HepG2 (cell line): ENCODE data around the gene TAPBP. TPM values are rescaled to one million over a fixed set of nuclear protein-coding genes. Genes with fewer than 3 reads are reported as not detected.

Source experiments
- CCDC6 ChIP-seq: sonication (generic); formaldehyde crosslinking; IDR thresholded peaks from 2 replicates; pipeline ENCODE4 v1.8.1; 2022; ENCODE audit warnings: mild to moderate bottlenecking, missing genetic modification reagents, moderate library complexity
- ELF1 ChIP-seq: sonication (generic); formaldehyde crosslinking; IDR thresholded peaks from 2 replicates; pipeline ENCODE4 v1.4.0; 2020; ENCODE audit warnings: missing genetic modification reagents
- FOXC1 ChIP-seq: sonication (generic); formaldehyde crosslinking; IDR thresholded peaks from 2 replicates; pipeline ENCODE4 v1.8.0; 2022; ENCODE audit warnings: mild to moderate bottlenecking, missing genetic modification reagents, borderline replicate concordance
- GATAD2A ChIP-seq: IDR thresholded peaks from 2 replicates; pipeline ENCODE4 v1.6.1; 2016
- HOXA7 ChIP-seq: sonication (generic); formaldehyde crosslinking; IDR thresholded peaks from 2 replicates; pipeline ENCODE4 v1.8.1; 2022; ENCODE audit warnings: mild to moderate bottlenecking, missing genetic modification reagents, moderate library complexity
- NFAT5 ChIP-seq: sonication (generic); formaldehyde crosslinking; IDR thresholded peaks from 2 replicates; pipeline ENCODE4 v1.4.0; 2020; ENCODE audit warnings: missing genetic modification reagents
- NR2F2 ChIP-seq: IDR thresholded peaks from 2 replicates; pipeline ENCODE4 v1.6.1; 2012; ENCODE audit warnings: low read depth, inconsistent platforms, borderline replicate concordance
- RERE ChIP-seq: IDR thresholded peaks from 2 replicates; pipeline ENCODE4 v1.6.1; 2016; ENCODE audit warnings: low read depth, missing genetic modification reagents, missing compliant biosample characterization
- SNAPC5 ChIP-seq: sonication (generic); formaldehyde crosslinking; IDR thresholded peaks from 2 replicates; pipeline ENCODE4 v1.8.1; 2023; ENCODE audit warnings: mild to moderate bottlenecking, missing genetic modification reagents, borderline replicate concordance
- ZNF615 ChIP-seq: sonication (generic); formaldehyde crosslinking; IDR thresholded peaks from 2 replicates; pipeline ENCODE4 v1.5.0; 2020; ENCODE audit warnings: mild to moderate bottlenecking, missing genetic modification reagents, borderline replicate concordance
- ZNF776 ChIP-seq: sonication (generic); formaldehyde crosslinking; IDR thresholded peaks from 2 replicates; pipeline ENCODE4 v1.4.0; 2020; ENCODE audit warnings: mild to moderate bottlenecking, missing genetic modification reagents
- ZNF850 ChIP-seq: sonication (generic); formaldehyde crosslinking; conservative IDR thresholded peaks from 2 replicates; pipeline ENCODE4 v1.9.0; 2021; ENCODE audit warnings: mild to moderate bottlenecking, missing genetic modification reagents
- polyA plus RNA-seq, 8 experiments: library from polyadenylated mRNA; depleted of rRNA in 3 of 8; stranded (reverse) in 7 of 8; unstranded in 1 of 8; fragments of >200 nt; fragmentation: Illumina TruSeq in 4 of 8; extraction: Trizol in 4 of 8; gene quantifications; 2 replicates each; pipeline versions ENCODE4 v1.2.1 to v1.2.3, GENCODE V29; 2011 to 2016; ENCODE audit warnings: low read depth in 4 of 8, missing spikeins in 1 of 8, mixed read lengths in 1 of 8; ENCODE audit not compliant: insufficient read depth in 1 of 8
- total RNA-seq, 5 experiments: library from RNA; depleted of rRNA; stranded (reverse); fragments of >200 nt; fragmentation: Illumina TruSeq; extraction: Trizol; gene quantifications; 2 replicates each; pipeline ENCODE4 v1.2.3, GENCODE V29; 2016; ENCODE audit warnings: low read depth in 1 of 5
- TF ChIP-seq, protein P1 (sequence below): sonication (generic); formaldehyde crosslinking; IDR thresholded peaks from 2 replicates; pipeline ENCODE4 v1.4.0; 2020; ENCODE audit warnings: missing genetic modification reagents

Gene TAPBP
- total and polyA plus RNA-seq, 2 of the 13 experiments (the other 11 are each of a cell fraction or from before 2014, with no cell fraction given), result 27.4 to 32.3 TPM

GRCh38 chr6:33279971-33280511 lies 33.8 kb downstream of the TAPBP start (continued):
- no peak for TF ChIP-seq RERE (CRISPR knock-in tag)
- TF ChIP-seq ZNF776 (CRISPR knock-in tag), result no peak
- peak; percentile 50; the same call in 1 of the 2 replicates for TF ChIP-seq GATAD2A
- TF ChIP-seq ELF1 (CRISPR knock-in tag), result peak; percentile 58; the same call in 1 of the 2 replicates
- TF ChIP-seq ZNF850 (CRISPR knock-in tag), result no peak
- TF ChIP-seq ZNF615 (CRISPR knock-in tag), result no peak
- TF ChIP-seq, protein P1, sequence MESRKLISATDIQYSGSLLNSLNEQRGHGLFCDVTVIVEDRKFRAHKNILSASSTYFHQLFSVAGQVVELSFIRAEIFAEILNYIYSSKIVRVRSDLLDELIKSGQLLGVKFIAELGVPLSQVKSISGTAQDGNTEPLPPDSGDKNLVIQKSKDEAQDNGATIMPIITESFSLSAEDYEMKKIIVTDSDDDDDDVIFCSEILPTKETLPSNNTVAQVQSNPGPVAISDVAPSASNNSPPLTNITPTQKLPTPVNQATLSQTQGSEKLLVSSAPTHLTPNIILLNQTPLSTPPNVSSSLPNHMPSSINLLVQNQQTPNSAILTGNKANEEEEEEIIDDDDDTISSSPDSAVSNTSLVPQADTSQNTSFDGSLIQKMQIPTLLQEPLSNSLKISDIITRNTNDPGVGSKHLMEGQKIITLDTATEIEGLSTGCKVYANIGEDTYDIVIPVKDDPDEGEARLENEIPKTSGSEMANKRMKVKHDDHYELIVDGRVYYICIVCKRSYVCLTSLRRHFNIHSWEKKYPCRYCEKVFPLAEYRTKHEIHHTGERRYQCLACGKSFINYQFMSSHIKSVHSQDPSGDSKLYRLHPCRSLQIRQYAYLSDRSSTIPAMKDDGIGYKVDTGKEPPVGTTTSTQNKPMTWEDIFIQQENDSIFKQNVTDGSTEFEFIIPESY (CRISPR knock-in tag), result peak; percentile 62; the same call in 1 of the 2 replicates
- TF ChIP-seq NR2F2, result peak; percentile 12; the same call in 1 of the 2 replicates
- peak; percentile 73; the same call in 1 of the 2 replicates for TF ChIP-seq FOXC1 (CRISPR knock-in tag)
- no peak for TF ChIP-seq CCDC6
- no peak for TF ChIP-seq NFAT5
- TF ChIP-seq HOXA7, result no peak
- no peak for TF ChIP-seq SNAPC5 (CRISPR knock-in tag)
